HepG2 (cell line): ENCODE data around the gene RIPOR3. TPM values are rescaled to one million over a fixed set of nuclear protein-coding genes. Genes with fewer than 3 reads are reported as not detected.

Source experiments
- ARNT ChIP-seq: fragments of 450-650 bp; IDR thresholded peaks from 2 replicates; pipeline ENCODE4 v1.6.1; 2017
- CCAR2 ChIP-seq: fragments of 200-400 bp; formaldehyde crosslinking; optimal IDR thresholded peaks from 2 replicates; pipeline ENCODE3; 2018; ENCODE audit warnings: low read depth, mild to moderate bottlenecking, low read length, moderate library complexity
- ERF ChIP-seq: IDR thresholded peaks from 2 replicates; pipeline ENCODE4 v1.6.1; 2018; ENCODE audit warnings: missing biosample characterization, missing genetic modification reagents
- GPBP1L1 ChIP-seq: sonication (generic); formaldehyde crosslinking; IDR thresholded peaks from 2 replicates; pipeline ENCODE4 v1.5.0; 2020; ENCODE audit warnings: mild to moderate bottlenecking, missing genetic modification reagents
- HIVEP1 ChIP-seq: sonication (generic); formaldehyde crosslinking; IDR thresholded peaks from 2 replicates; pipeline ENCODE4 v1.4.0; 2020; ENCODE audit warnings: mild to moderate bottlenecking, missing genetic modification reagents
- HOXA5 ChIP-seq: sonication (generic); formaldehyde crosslinking; IDR thresholded peaks from 2 replicates; pipeline ENCODE4 v1.4.0; 2020; ENCODE audit warnings: missing genetic modification reagents
- KDM3A ChIP-seq: IDR thresholded peaks from 2 replicates; pipeline ENCODE4 v1.6.1; 2018; ENCODE audit warnings: low read depth, missing compliant biosample characterization
- PAWR ChIP-seq: sonication (generic); formaldehyde crosslinking; IDR thresholded peaks from 2 replicates; pipeline ENCODE4 v1.4.0; 2020; ENCODE audit warnings: missing genetic modification reagents, mild to moderate bottlenecking, borderline replicate concordance
- PHF5A ChIP-seq: IDR thresholded peaks from one replicate; pipeline ENCODE4 v1.6.1; 2018; ENCODE audit warnings: low read depth, missing genetic modification reagents; ENCODE audit not compliant: unreplicated experiment
- SCMH1 ChIP-seq: sonication (generic); formaldehyde crosslinking; IDR thresholded peaks from 2 replicates; pipeline ENCODE4 v1.9.0; 2021; ENCODE audit warnings: missing genetic modification reagents, mild to moderate bottlenecking, borderline replicate concordance
- SNAI1 ChIP-seq: sonication (generic); formaldehyde crosslinking; IDR thresholded peaks from 2 replicates; pipeline ENCODE4 v1.5.0; 2020; ENCODE audit warnings: mild to moderate bottlenecking, missing genetic modification reagents, borderline replicate concordance
- YEATS2 ChIP-seq: sonication (generic); formaldehyde crosslinking; IDR thresholded peaks from 2 replicates; pipeline ENCODE4 v1.4.0; 2020; ENCODE audit warnings: missing genetic modification reagents, borderline replicate concordance
- ZNF609 ChIP-seq: sonication (generic); formaldehyde crosslinking; IDR thresholded peaks from 2 replicates; pipeline ENCODE4 v1.4.0; 2020; ENCODE audit warnings: mild to moderate bottlenecking, missing genetic modification reagents, borderline replicate concordance
- ZNF672 ChIP-seq: sonication (generic); formaldehyde crosslinking; IDR thresholded peaks from 2 replicates; pipeline ENCODE4 v1.8.1; 2022; ENCODE audit warnings: missing genetic modification reagents
- ZNF839 ChIP-seq: sonication (generic); formaldehyde crosslinking; IDR thresholded peaks from 2 replicates; pipeline ENCODE4 v1.4.0; 2020; ENCODE audit warnings: missing genetic modification reagents, mild to moderate bottlenecking, borderline replicate concordance
- polyA plus RNA-seq, 8 experiments: library from polyadenylated mRNA; depleted of rRNA in 3 of 8; stranded (reverse) in 7 of 8; unstranded in 1 of 8; fragments of >200 nt; fragmentation: Illumina TruSeq in 4 of 8; extraction: Trizol in 4 of 8; gene quantifications; 2 replicates each; pipeline versions ENCODE4 v1.2.1 to v1.2.3, GENCODE V29; 2011 to 2016; ENCODE audit warnings: low read depth in 4 of 8, missing spikeins in 1 of 8, mixed read lengths in 1 of 8; ENCODE audit not compliant: insufficient read depth in 1 of 8
- total RNA-seq, 5 experiments: library from RNA; depleted of rRNA; stranded (reverse); fragments of >200 nt; fragmentation: Illumina TruSeq; extraction: Trizol; gene quantifications; 2 replicates each; pipeline ENCODE4 v1.2.3, GENCODE V29; 2016; ENCODE audit warnings: low read depth in 1 of 5
- TF ChIP-seq, protein P1 (sequence below): sonication (generic); formaldehyde crosslinking; IDR thresholded peaks from 2 replicates; pipeline ENCODE4 v1.4.0; 2020; ENCODE audit warnings: missing genetic modification reagents
- TF ChIP-seq, protein P2 (sequence below): sonication (generic); formaldehyde crosslinking; IDR thresholded peaks from 2 replicates; pipeline ENCODE4 v1.5.1; 2020; ENCODE audit warnings: mild to moderate bottlenecking, missing genetic modification reagents, borderline replicate concordance

The RIPOR3 gene
- total and polyA plus RNA-seq, 2 of the 13 experiments (the other 11 are each of a cell fraction or from before 2014, with no cell fraction given): 0.18 TPM; not detected in 1

GRCh38 chr20:50580016-50580747, 111.2 kb downstream of the RIPOR3 start (continued):
- TF ChIP-seq, protein P1, sequence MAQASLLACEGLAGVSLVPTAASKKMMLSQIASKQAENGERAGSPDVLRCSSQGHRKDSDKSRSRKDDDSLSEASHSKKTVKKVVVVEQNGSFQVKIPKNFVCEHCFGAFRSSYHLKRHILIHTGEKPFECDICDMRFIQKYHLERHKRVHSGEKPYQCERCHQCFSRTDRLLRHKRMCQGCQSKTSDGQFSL (CRISPR knock-in tag): peak; percentile 44; the same call in 1 of the 2 replicates
- TF ChIP-seq ZNF672 (CRISPR knock-in tag): no peak
- TF ChIP-seq SNAI1: peak; percentile 52; the same call in 1 of the 2 replicates
- TF ChIP-seq ERF (CRISPR knock-in tag): no peak
- peak; percentile 61 for TF ChIP-seq PHF5A (CRISPR knock-in tag)
- no peak for TF ChIP-seq SCMH1 (CRISPR knock-in tag)
- TF ChIP-seq PAWR (CRISPR knock-in tag): no peak
- TF ChIP-seq GPBP1L1 (CRISPR knock-in tag): no peak
- 0 out of 2 replicates have a peak, but pooled peaks have one; percentile 25 for TF ChIP-seq HOXA5 (CRISPR knock-in tag)
- TF ChIP-seq CCAR2: no peak
- peak; percentile 19; the same call in 1 of the 2 replicates for TF ChIP-seq YEATS2 (CRISPR knock-in tag)
- TF ChIP-seq, protein P2, sequence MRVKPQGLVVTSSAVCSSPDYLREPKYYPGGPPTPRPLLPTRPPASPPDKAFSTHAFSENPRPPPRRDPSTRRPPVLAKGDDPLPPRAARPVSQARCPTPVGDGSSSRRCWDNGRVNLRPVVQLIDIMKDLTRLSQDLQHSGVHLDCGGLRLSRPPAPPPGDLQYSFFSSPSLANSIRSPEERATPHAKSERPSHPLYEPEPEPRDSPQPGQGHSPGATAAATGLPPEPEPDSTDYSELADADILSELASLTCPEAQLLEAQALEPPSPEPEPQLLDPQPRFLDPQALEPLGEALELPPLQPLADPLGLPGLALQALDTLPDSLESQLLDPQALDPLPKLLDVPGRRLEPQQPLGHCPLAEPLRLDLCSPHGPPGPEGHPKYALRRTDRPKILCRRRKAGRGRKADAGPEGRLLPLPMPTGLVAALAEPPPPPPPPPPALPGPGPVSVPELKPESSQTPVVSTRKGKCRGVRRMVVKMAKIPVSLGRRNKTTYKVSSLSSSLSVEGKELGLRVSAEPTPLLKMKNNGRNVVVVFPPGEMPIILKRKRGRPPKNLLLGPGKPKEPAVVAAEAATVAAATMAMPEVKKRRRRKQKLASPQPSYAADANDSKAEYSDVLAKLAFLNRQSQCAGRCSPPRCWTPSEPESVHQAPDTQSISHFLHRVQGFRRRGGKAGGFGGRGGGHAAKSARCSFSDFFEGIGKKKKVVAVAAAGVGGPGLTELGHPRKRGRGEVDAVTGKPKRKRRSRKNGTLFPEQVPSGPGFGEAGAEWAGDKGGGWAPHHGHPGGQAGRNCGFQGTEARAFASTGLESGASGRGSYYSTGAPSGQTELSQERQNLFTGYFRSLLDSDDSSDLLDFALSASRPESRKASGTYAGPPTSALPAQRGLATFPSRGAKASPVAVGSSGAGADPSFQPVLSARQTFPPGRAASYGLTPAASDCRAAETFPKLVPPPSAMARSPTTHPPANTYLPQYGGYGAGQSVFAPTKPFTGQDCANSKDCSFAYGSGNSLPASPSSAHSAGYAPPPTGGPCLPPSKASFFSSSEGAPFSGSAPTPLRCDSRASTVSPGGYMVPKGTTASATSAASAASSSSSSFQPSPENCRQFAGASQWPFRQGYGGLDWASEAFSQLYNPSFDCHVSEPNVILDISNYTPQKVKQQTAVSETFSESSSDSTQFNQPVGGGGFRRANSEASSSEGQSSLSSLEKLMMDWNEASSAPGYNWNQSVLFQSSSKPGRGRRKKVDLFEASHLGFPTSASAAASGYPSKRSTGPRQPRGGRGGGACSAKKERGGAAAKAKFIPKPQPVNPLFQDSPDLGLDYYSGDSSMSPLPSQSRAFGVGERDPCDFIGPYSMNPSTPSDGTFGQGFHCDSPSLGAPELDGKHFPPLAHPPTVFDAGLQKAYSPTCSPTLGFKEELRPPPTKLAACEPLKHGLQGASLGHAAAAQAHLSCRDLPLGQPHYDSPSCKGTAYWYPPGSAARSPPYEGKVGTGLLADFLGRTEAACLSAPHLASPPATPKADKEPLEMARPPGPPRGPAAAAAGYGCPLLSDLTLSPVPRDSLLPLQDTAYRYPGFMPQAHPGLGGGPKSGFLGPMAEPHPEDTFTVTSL (CRISPR knock-in tag): 0 out of 2 replicates have a peak, but pooled peaks have one; percentile 18
- no peak for TF ChIP-seq ARNT
- peak; percentile 85 for TF ChIP-seq HIVEP1
- 0 out of 2 replicates have a peak, but pooled peaks have one; percentile 61 for TF ChIP-seq KDM3A (CRISPR knock-in tag)
- TF ChIP-seq ZNF839 (CRISPR knock-in tag): no peak; the same call in 1 of the 2 replicates
- 0 out of 2 replicates have a peak, but pooled peaks have one; percentile 0 for TF ChIP-seq ZNF609
